C4-2B (cell line): ENCODE measurements around the gene SNX19.

Source experiments
- CTCF ChIP-seq: fragments of 450-650 bp; conservative IDR thresholded peaks from 2 replicates; pipeline ENCODE4 v1.5.1; 2017; ENCODE audit warnings: mild to moderate bottlenecking
- ZFX ChIP-seq: fragments of 450-650 bp; IDR thresholded peaks from 2 replicates; pipeline ENCODE4 v1.6.1; 2017

GRCh38 chr11:130874955-130875531, 41.2 kb downstream of the SNX19 start:
- no peak for TF ChIP-seq CTCF
- TF ChIP-seq ZFX: no peak
